Measurements from ENCODE around the gene ZNF423.

The ZNF423 gene

GRCh38 chr16:49550140-49550539 lies 305.8 kb downstream of the ZNF423 start:
- DNase-seq (ENCODE audit: low read depth): no peak

GRCh38 chr16:49548325-49548970 lies 307.5 kb downstream of the ZNF423 start:
- no peak for DNase-seq (ENCODE audit: low read depth)

GRCh38 chr16:49547448-49547847 lies 308.5 kb downstream of the ZNF423 start:
- no peak for DNase-seq (ENCODE audit: low read depth)

GRCh38 chr16:49546735-49547134 lies 309.2 kb downstream of the ZNF423 start:
- no peak for DNase-seq (ENCODE audit: low read depth)

- no peak for DNase-seq (ENCODE audit: low read depth)
Observed at GRCh38 chr16:49545741-49546448, 310.0 kb downstream of the ZNF423 start.

- no peak for DNase-seq (ENCODE audit: low read depth)
Observed at GRCh38 chr16:49545243-49545642, 310.7 kb downstream of the ZNF423 start.

GRCh38 chr16:49544828-49545227 lies 311.1 kb downstream of the ZNF423 start:
- DNase-seq (ENCODE audit: low read depth): no peak

- DNase-seq (ENCODE audit: low read depth): no peak
Observed at GRCh38 chr16:49543631-49543946, 312.3 kb downstream of the ZNF423 start.

- DNase-seq (ENCODE audit: low read depth): no peak
Observed at GRCh38 chr16:49542946-49543630, 312.8 kb downstream of the ZNF423 start.

GRCh38 chr16:49542391-49542891 lies 313.5 kb downstream of the ZNF423 start:
- DNase-seq (ENCODE audit: low read depth): no peak

- DNase-seq (ENCODE audit: low read depth): no peak
Observed at GRCh38 chr16:49540836-49541235, 315.1 kb downstream of the ZNF423 start.

GRCh38 chr16:49539758-49540157 lies 316.2 kb downstream of the ZNF423 start:
- no peak for DNase-seq (ENCODE audit: low read depth)

- no peak for DNase-seq (ENCODE audit: low read depth)
Observed at GRCh38 chr16:49537924-49538459, 317.9 kb downstream of the ZNF423 start.

GRCh38 chr16:49534901-49535610 lies 320.9 kb downstream of the ZNF423 start:
- no peak for DNase-seq (ENCODE audit: low read depth)

- DNase-seq (ENCODE audit: low read depth): no peak
Observed at GRCh38 chr16:49533422-49533821, 322.5 kb downstream of the ZNF423 start.

- no peak for DNase-seq (ENCODE audit: low read depth)
Observed at GRCh38 chr16:49532873-49533272, 323.0 kb downstream of the ZNF423 start.

- no peak for DNase-seq (ENCODE audit: low read depth)
Observed at GRCh38 chr16:49531931-49532840, 323.7 kb downstream of the ZNF423 start.

- DNase-seq (ENCODE audit: low read depth): no peak
Observed at GRCh38 chr16:49531425-49531824, 324.5 kb downstream of the ZNF423 start.

GRCh38 chr16:49530427-49530970 lies 325.4 kb downstream of the ZNF423 start:
- no peak for DNase-seq (ENCODE audit: low read depth)

GRCh38 chr16:49529411-49530045 lies 326.4 kb downstream of the ZNF423 start:
- no peak for DNase-seq (ENCODE audit: low read depth)
